LNCAP (cell line): ENCODE measurements around the gene DOCK4.

Source experiments
- CTCF ChIP-seq: fragments of 450-650 bp; IDR thresholded peaks from 2 replicates; pipeline ENCODE4 v1.5.1; 2017; ENCODE audit warnings: mild to moderate bottlenecking

The DOCK4 gene

GRCh38 chr7:111846898-111847297 lies 359.3 kb downstream of the DOCK4 start:
- no peak for TF ChIP-seq CTCF

GRCh38 chr7:111845853-111846252 lies 360.3 kb downstream of the DOCK4 start:
- TF ChIP-seq CTCF, result no peak

GRCh38 chr7:111844904-111845671 lies 361.1 kb downstream of the DOCK4 start:
- TF ChIP-seq CTCF, result no peak

GRCh38 chr7:111842491-111842890 lies 363.7 kb downstream of the DOCK4 start:
- TF ChIP-seq CTCF, result no peak

- no peak for TF ChIP-seq CTCF
Observed at GRCh38 chr7:111841596-111842205, 364.5 kb downstream of the DOCK4 start.

- no peak for TF ChIP-seq CTCF
Observed at GRCh38 chr7:111840528-111840927, 365.7 kb downstream of the DOCK4 start.

- no peak for TF ChIP-seq CTCF
Observed at GRCh38 chr7:111839261-111839660, 366.9 kb downstream of the DOCK4 start.
